ENCODE data around the gene FIP1L1.

DNA sequence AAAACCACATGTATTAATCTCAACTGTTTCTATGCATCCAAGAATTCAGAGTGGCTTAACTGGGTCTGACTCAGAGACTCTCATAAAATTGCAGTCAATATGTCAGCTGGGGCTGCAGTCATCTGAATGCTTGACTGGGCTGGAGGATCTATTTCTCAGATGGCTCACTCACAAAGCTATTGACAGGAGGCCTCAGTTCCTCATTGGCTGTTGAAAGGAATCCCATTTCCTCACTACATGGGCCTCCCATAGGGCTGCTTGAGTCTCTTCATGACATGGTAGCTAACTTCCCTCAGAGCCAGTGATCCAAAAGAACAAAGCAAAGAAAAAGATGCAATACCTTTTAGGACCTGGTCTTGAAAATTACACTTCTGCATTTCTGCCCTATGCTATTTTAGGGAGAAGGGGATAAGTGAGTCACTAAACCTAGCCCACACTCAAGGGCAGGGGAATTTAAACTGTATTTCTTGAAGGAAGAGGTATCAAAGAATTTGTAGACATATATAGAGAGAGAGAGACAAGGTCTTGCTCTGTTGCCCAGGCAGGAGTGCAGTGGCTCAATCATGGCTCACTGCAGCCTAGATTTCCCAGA lies 21.4 kb upstream of the FIP1L1 start:
- TF ChIP-seq POLR2AphosphoS5 (IDR thresholded peaks at IDR 0.05; ENCODE audit: insufficient read depth in 1 of 2, low read depth in 1 of 2) (no peak), POLR2A (IDR thresholded peaks at IDR 0.05) (no peak)
- TF ChIP-seq, protein P1, sequence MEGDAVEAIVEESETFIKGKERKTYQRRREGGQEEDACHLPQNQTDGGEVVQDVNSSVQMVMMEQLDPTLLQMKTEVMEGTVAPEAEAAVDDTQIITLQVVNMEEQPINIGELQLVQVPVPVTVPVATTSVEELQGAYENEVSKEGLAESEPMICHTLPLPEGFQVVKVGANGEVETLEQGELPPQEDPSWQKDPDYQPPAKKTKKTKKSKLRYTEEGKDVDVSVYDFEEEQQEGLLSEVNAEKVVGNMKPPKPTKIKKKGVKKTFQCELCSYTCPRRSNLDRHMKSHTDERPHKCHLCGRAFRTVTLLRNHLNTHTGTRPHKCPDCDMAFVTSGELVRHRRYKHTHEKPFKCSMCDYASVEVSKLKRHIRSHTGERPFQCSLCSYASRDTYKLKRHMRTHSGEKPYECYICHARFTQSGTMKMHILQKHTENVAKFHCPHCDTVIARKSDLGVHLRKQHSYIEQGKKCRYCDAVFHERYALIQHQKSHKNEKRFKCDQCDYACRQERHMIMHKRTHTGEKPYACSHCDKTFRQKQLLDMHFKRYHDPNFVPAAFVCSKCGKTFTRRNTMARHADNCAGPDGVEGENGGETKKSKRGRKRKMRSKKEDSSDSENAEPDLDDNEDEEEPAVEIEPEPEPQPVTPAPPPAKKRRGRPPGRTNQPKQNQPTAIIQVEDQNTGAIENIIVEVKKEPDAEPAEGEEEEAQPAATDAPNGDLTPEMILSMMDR (IDR thresholded peaks at IDR 0.05) = no peak

Data from vagina (tissue), 2 donors.